ENCODE data around the gene MYB. TPM values are rescaled to one million over a fixed set of nuclear protein-coding genes. Genes with fewer than 3 reads are reported as not detected.
A peak's percentile ranks its signal among the peaks of the same experiment; 100 is the strongest.
"Not testable (repeated sequence)": the region's sequence is repeated elsewhere in the genome, so short reads cannot be mapped to it uniquely, and the experiment has no call there.

Gene MYB
- polyA plus RNA-seq (2013) = 382 TPM

DNA sequence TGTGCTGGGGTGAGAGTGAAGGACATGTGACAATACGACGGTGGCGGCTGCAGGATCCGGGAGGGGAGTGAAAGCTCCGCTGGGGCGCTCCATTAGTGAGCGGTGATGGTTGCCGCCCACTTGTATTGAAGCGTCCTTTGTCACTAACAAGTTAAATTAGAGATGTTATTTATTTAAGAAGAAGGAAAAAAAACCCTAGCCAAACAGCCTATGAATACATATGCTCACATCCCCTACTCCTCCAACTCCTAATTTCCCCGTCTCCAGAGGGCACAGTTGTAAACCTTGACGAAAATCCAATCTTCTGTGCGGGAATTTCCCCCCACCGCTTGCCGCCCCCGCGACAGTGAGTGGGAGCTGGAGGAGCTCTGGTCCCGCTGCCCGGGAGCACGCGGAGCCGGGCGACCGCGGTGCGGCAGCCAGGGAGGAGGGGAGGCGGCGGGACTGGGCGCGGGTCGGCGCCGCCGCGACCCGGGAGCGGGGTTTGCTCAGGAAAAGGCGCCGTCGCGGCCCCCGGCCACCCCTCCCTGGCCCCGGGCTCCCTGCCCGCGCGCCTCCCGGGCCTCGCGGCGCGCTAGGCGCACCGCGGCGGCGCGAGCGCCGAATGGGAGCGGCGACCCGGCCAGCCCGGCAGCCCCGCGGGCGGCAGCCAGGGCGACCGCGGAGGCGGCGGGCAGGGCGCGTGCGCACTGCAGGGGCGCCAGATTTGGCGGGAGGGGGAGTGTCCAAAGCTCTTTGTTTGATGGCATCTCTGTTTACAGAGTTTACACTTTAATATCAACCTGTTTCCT, at the start of gene MYB:
MYB (plus strand) TSS at position 767 of the 791 bp plus-strand sequence. CDS start 206 bp downstream, outside the sequence.
- WGBS (ENCODE audit: insufficient coverage) = under 1% methylated on average over 65 of the region's 75 CpGs
- Histone ChIP-seq H3K27ac (ENCODE audit: insufficient read depth in 1 of 2, low read depth in 1 of 2, low read length in 2 of 2, poor library complexity in 1 of 2, severe bottlenecking in 2 of 2) (peak within 1 kb of the TSS; percentile 66 to 84), H3K4me3 (ENCODE audit: control insufficient read depth in 1 of 7, extremely low read depth in 1 of 7, insufficient read depth in 4 of 7, low read depth in 2 of 7, low read length in 6 of 7) (peak within 1 kb of the TSS; percentile 81 to 100 (median 98)), H3K4me1 (ENCODE audit: control extremely low read depth in 1 of 4, control insufficient read depth in 4 of 4, insufficient read depth in 4 of 4, low read length in 3 of 4) (peaks cover 12 to 68% (median 36%) of the 10 kb centered on the region in 4 experiments), H3K9me3 (ENCODE audit: control extremely low read depth in 1 of 5, control insufficient read depth in 4 of 5, insufficient read depth in 2 of 5, low read depth in 1 of 5, low read length in 4 of 5) (peaks cover 0 to 4% (median 0%) of the 10 kb centered on the region in 5 experiments), H3K27me3 (replicated peaks in 2 of 5; ENCODE audit: control insufficient read depth in 4 of 5, insufficient read depth in 5 of 5, low read length in 4 of 5) (no peaks in the 10 kb centered on the region), H3K36me3 (ENCODE audit: control insufficient read depth in 4 of 4, insufficient read depth in 4 of 4, low read length in 3 of 4) (peaks cover 0 to 13% (median 3%) of the 10 kb centered on the region in 4 experiments)
- POLR2A ChIA-PET = interaction anchor here (0.6 to 0.9 kb wide), 3 partner anchors 36 to 156 kb away, joined by 3 to 4 read pairs (median 4); no protein-coding TSS in a partner anchor
- CTCF ChIA-PET = interaction anchor here (1.1 to 5.7 kb wide), 4 partner anchors 34 to 243 kb away, joined by 3 to 29 read pairs (median 6); no protein-coding TSS in a partner anchor
- DNase-seq = peak; percentile 77 to 90 (median 89)

DNA sequence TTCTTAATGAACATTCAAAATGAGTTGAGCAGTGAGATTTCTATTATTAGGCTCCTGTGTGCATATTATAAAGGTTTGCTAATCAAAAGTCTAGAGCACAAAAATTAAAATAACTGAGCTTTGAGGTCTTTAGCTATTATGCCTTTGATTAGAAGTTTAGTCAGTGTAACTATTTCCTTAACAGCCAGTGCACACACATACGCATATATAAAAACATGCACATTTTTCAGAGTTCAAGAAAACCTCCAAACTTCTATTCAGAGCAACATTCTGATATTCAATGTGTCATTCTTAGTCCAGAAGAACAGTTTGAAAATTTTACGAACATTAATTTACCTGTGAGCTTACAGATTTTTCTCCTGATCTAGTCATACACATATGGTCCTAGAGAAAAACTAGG, 48.3 kb upstream of the MYB start:
- POLR2A ChIA-PET = no interaction called here
- H3K27me3 ChIP-seq (replicated peaks in 2 of 5; ENCODE audit: control insufficient read depth in 4 of 5, insufficient read depth in 5 of 5, low read length in 4 of 5) = no peaks in the 10 kb centered on the region
- WGBS (ENCODE audit: insufficient coverage) = 100% methylated on average over 2 of the region's 2 CpGs
- H3K36me3 ChIP-seq (ENCODE audit: control insufficient read depth in 4 of 4, insufficient read depth in 4 of 4, low read length in 3 of 4) = no peaks in the 10 kb centered on the region
- no peak overlapping the region for H3K27ac ChIP-seq (ENCODE audit: insufficient read depth in 1 of 2, low read depth in 1 of 2, low read length in 2 of 2, poor library complexity in 1 of 2, severe bottlenecking in 2 of 2)
- no peak for DNase-seq
- no peaks in the 10 kb centered on the region for H3K9me3 ChIP-seq (ENCODE audit: control extremely low read depth in 1 of 5, control insufficient read depth in 4 of 5, insufficient read depth in 2 of 5, low read depth in 1 of 5, low read length in 4 of 5)
- CTCF ChIA-PET = interaction anchor here (1.1 to 2.3 kb wide), 3 partner anchors 12 to 25 kb away, joined by 4 to 10 read pairs (median 10); no protein-coding TSS in a partner anchor
- no peak overlapping the region for H3K4me3 ChIP-seq (ENCODE audit: control insufficient read depth in 1 of 7, extremely low read depth in 1 of 7, insufficient read depth in 4 of 7, low read depth in 2 of 7, low read length in 6 of 7)
- peaks cover 12 to 25% (median 18%) of the 10 kb centered on the region in 4 experiments for H3K4me1 ChIP-seq (ENCODE audit: control extremely low read depth in 1 of 4, control insufficient read depth in 4 of 4, insufficient read depth in 4 of 4, low read length in 3 of 4)

DNA sequence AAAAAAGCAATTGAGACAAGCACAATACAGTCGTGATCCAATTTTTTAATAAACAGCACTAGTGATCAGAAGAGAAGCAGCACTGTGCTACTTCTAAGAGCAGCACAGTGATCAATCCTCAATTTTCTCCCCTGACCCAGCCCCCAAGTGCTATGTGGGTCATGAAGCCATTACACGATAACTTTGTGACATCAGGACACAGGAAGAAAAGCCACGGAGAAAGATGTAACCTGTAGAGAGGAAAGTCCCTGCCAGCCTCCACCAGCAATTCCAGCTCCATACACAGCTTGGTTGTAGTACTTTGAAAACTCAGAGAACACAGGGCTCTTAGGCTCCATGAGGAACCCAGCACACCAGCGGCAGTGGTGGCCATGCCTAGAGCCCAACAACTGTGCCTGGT, 45.3 kb upstream of the MYB start:
- H3K27ac ChIP-seq (ENCODE audit: insufficient read depth in 1 of 2, low read depth in 1 of 2, low read length in 2 of 2, poor library complexity in 1 of 2, severe bottlenecking in 2 of 2) = no peak overlapping the region
- H3K27me3 ChIP-seq (replicated peaks in 2 of 5; ENCODE audit: control insufficient read depth in 4 of 5, insufficient read depth in 5 of 5, low read length in 4 of 5) = no peaks in the 10 kb centered on the region
- CTCF ChIA-PET = interaction anchor here (0.6 to 1.4 kb wide), 4 partner anchors 9 to 308 kb away, joined by 3 to 4 read pairs (median 4); no protein-coding TSS in a partner anchor
- 97% methylated on average over 4 of the region's 4 CpGs for WGBS (ENCODE audit: insufficient coverage)
- POLR2A ChIA-PET = no interaction called here
- no peaks in the 10 kb centered on the region for H3K9me3 ChIP-seq (ENCODE audit: control extremely low read depth in 1 of 5, control insufficient read depth in 4 of 5, insufficient read depth in 2 of 5, low read depth in 1 of 5, low read length in 4 of 5)
- no peak for DNase-seq
- no peaks in the 10 kb centered on the region for H3K36me3 ChIP-seq (ENCODE audit: control insufficient read depth in 4 of 4, insufficient read depth in 4 of 4, low read length in 3 of 4)
- H3K4me1 ChIP-seq (ENCODE audit: control extremely low read depth in 1 of 4, control insufficient read depth in 4 of 4, insufficient read depth in 4 of 4, low read length in 3 of 4) = peaks cover 0 to 3% (median 0%) of the 10 kb centered on the region in 4 experiments
- H3K4me3 ChIP-seq (ENCODE audit: control insufficient read depth in 1 of 7, extremely low read depth in 1 of 7, insufficient read depth in 4 of 7, low read depth in 2 of 7, low read length in 6 of 7) = no peak overlapping the region

DNA sequence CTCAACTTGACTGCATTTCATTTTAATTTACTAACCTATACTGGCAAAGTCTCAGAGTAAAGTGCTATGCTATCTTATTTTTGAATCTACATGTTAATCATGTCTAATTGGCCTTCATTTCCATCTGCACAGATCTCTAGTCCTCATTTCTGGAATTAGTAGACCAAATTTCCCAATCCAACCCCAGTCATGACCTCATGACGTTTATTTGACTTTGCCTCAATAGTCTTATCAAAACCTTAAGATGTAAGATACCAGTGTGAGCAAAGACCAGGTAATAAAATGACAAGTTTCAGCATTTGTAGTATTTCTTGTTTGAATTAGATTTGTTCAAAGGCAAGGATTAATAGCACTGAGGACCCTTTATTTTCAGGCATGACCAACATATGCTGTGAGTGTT, 43.3 kb upstream of the MYB start:
- H3K4me1 ChIP-seq (ENCODE audit: control extremely low read depth in 1 of 4, control insufficient read depth in 4 of 4, insufficient read depth in 4 of 4, low read length in 3 of 4) = peaks cover 0 to 3% (median 0%) of the 10 kb centered on the region in 4 experiments
- no peaks in the 10 kb centered on the region for H3K9me3 ChIP-seq (ENCODE audit: control extremely low read depth in 1 of 5, control insufficient read depth in 4 of 5, insufficient read depth in 2 of 5, low read depth in 1 of 5, low read length in 4 of 5)
- DNase-seq = no peak
- H3K27ac ChIP-seq (ENCODE audit: insufficient read depth in 1 of 2, low read depth in 1 of 2, low read length in 2 of 2, poor library complexity in 1 of 2, severe bottlenecking in 2 of 2) = no peak overlapping the region
- WGBS (ENCODE audit: insufficient coverage) = no CpG with 5 or more reads among the region's 1 CpG
- H3K36me3 ChIP-seq (ENCODE audit: control insufficient read depth in 4 of 4, insufficient read depth in 4 of 4, low read length in 3 of 4) = no peaks in the 10 kb centered on the region
- no peaks in the 10 kb centered on the region for H3K27me3 ChIP-seq (replicated peaks in 2 of 5; ENCODE audit: control insufficient read depth in 4 of 5, insufficient read depth in 5 of 5, low read length in 4 of 5)
- CTCF ChIA-PET = interaction anchor here (2.1 kb wide), 1 partner anchor 9 kb away, joined by 6 read pairs; no protein-coding TSS in a partner anchor
- POLR2A ChIA-PET = no interaction called here
- H3K4me3 ChIP-seq (ENCODE audit: control insufficient read depth in 1 of 7, extremely low read depth in 1 of 7, insufficient read depth in 4 of 7, low read depth in 2 of 7, low read length in 6 of 7) = no peak overlapping the region

DNA sequence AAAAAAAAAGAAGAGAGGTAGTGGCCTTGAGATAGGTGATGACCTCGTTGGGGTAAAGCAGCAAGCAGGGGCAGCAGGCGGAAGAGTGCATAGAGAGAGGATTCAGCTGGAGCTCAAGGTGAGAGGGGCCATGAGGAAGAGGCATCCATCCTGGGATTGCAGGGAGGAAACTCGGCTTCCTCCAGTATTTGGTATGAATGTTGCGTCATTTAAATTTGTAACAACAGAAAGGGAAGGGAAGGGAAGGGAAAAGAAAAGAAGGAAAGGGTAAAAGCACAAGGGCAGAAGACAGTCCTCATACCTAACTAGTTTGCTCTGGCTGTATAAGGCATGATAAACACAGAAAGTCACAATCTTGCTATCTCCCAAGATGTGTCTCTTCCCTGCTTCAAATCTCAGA, 39.9 kb upstream of the MYB start:
- Histone ChIP-seq H3K27me3 (replicated peaks in 2 of 5; ENCODE audit: control insufficient read depth in 4 of 5, insufficient read depth in 5 of 5, low read length in 4 of 5) (no peaks in the 10 kb centered on the region), H3K4me3 (ENCODE audit: control insufficient read depth in 1 of 7, extremely low read depth in 1 of 7, insufficient read depth in 4 of 7, low read depth in 2 of 7, low read length in 6 of 7) (no peak overlapping the region), H3K4me1 (ENCODE audit: control extremely low read depth in 1 of 4, control insufficient read depth in 4 of 4, insufficient read depth in 4 of 4, low read length in 3 of 4) (peaks cover 0 to 18% (median 12%) of the 10 kb centered on the region in 4 experiments), H3K9me3 (ENCODE audit: control extremely low read depth in 1 of 5, control insufficient read depth in 4 of 5, insufficient read depth in 2 of 5, low read depth in 1 of 5, low read length in 4 of 5) (no peaks in the 10 kb centered on the region), H3K36me3 (ENCODE audit: control insufficient read depth in 4 of 4, insufficient read depth in 4 of 4, low read length in 3 of 4) (no peaks in the 10 kb centered on the region), H3K27ac (ENCODE audit: insufficient read depth in 1 of 2, low read depth in 1 of 2, low read length in 2 of 2, poor library complexity in 1 of 2, severe bottlenecking in 2 of 2) (no peak overlapping the region)
- POLR2A ChIA-PET = no interaction called here
- CTCF ChIA-PET = interaction anchor here (0.5 to 1.6 kb wide), 5 partner anchors 12 to 1151 kb away, joined by 3 to 6 read pairs (median 3); no protein-coding TSS in a partner anchor
- 100% methylated on average over 4 of the region's 4 CpGs for whole genome bisulfite sequencing (ENCODE audit: insufficient coverage)
- DNase-seq = no peak

DNA sequence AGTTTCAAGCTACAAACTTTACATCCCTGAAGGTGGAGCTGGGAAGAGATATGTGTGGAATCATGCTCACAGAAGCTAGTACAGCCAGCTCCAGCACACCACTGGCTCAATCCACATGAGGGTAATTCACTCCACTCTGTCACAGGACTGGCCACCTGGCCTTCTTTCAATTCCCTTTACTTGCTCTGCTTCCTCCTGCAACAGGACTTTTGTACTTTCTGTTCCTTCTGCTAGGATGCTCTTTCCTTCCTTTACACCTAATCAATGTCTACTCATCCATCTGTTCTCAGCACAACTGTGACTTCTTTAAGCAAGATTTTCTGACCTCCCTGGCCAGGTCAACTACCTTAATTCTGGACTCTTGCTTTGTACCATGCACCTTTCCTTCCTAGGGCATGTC, 39.4 kb upstream of the MYB start:
- Histone ChIP-seq H3K36me3 (ENCODE audit: control insufficient read depth in 4 of 4, insufficient read depth in 4 of 4, low read length in 3 of 4) (no peaks in the 10 kb centered on the region), H3K4me3 (ENCODE audit: control insufficient read depth in 1 of 7, extremely low read depth in 1 of 7, insufficient read depth in 4 of 7, low read depth in 2 of 7, low read length in 6 of 7) (no peak overlapping the region), H3K27ac (ENCODE audit: insufficient read depth in 1 of 2, low read depth in 1 of 2, low read length in 2 of 2, poor library complexity in 1 of 2, severe bottlenecking in 2 of 2) (no peak overlapping the region), H3K4me1 (ENCODE audit: control extremely low read depth in 1 of 4, control insufficient read depth in 4 of 4, insufficient read depth in 4 of 4, low read length in 3 of 4) (peaks cover 0 to 23% (median 15%) of the 10 kb centered on the region in 4 experiments), H3K9me3 (ENCODE audit: control extremely low read depth in 1 of 5, control insufficient read depth in 4 of 5, insufficient read depth in 2 of 5, low read depth in 1 of 5, low read length in 4 of 5) (no peaks in the 10 kb centered on the region), H3K27me3 (replicated peaks in 2 of 5; ENCODE audit: control insufficient read depth in 4 of 5, insufficient read depth in 5 of 5, low read length in 4 of 5) (no peaks in the 10 kb centered on the region)
- DNase-seq = no peak
- POLR2A ChIA-PET = no interaction called here
- CTCF ChIA-PET = interaction anchor here (0.8 to 3.7 kb wide), 5 partner anchors 12 to 281 kb away, joined by 3 to 29 read pairs (median 3); partner anchors contain the start of gene MYB

DNA sequence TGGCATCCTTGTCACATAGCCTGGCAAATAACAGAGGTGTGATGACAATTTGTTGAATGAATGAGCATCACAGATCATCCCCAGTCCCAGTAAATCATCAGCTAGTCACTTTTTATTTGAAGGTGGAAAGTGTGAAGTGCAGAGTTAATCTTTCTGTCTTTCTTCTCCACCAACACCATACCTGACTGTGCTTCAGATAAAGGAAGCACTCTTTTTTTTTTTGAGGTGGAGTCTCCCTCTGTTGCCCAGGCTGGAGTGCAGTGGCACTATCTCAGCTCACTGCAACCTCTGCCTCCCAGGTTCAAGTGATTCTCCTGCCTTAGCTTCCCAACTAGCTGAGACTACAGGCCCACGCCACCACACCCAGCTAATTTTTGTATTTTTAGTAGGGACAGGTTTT, 38.9 kb upstream of the MYB start:
- CTCF ChIA-PET = interaction anchor here (0.8 to 3.7 kb wide), 9 partner anchors 13 to 279 kb away, joined by 3 to 29 read pairs (median 3); partner anchors contain the start of gene MYB
- H3K36me3 ChIP-seq (ENCODE audit: control insufficient read depth in 4 of 4, insufficient read depth in 4 of 4, low read length in 3 of 4); H3K9me3 ChIP-seq (ENCODE audit: control extremely low read depth in 1 of 5, control insufficient read depth in 4 of 5, insufficient read depth in 2 of 5, low read depth in 1 of 5, low read length in 4 of 5); H3K27ac ChIP-seq (ENCODE audit: insufficient read depth in 1 of 2, low read depth in 1 of 2, low read length in 2 of 2, poor library complexity in 1 of 2, severe bottlenecking in 2 of 2); POLR2A ChIA-PET; DNase-seq; H3K4me3 ChIP-seq (ENCODE audit: control insufficient read depth in 1 of 7, extremely low read depth in 1 of 7, insufficient read depth in 4 of 7, low read depth in 2 of 7, low read length in 6 of 7); H3K27me3 ChIP-seq (replicated peaks in 2 of 5; ENCODE audit: control insufficient read depth in 4 of 5, insufficient read depth in 5 of 5, low read length in 4 of 5): not testable (repeated sequence)
- peaks cover 0 to 24% (median 14%) of the 10 kb centered on the region in 4 experiments for H3K4me1 ChIP-seq (ENCODE audit: control extremely low read depth in 1 of 4, control insufficient read depth in 4 of 4, insufficient read depth in 4 of 4, low read length in 3 of 4)
- 100% methylated on average over 1 of the region's 1 CpG for WGBS (ENCODE audit: insufficient coverage)

Measured in common myeloid progenitor, CD34-positive (primary cell).